CD4-positive, alpha-beta T cell treated with Interleukin-4 for 1 hour (primary cell): ENCODE data around the gene TP53I13.

Experiments used
- DNase-seq, 2 donors: peaks; one replicate each; pipeline ENCODE4 v3.0.0-alpha.2; 2020 to 2022

Gene TP53I13

GRCh38 chr17:29582254-29582765 lies 13.8 kb downstream of the TP53I13 start:
- DNase-seq: no peak

- DNase-seq: no peak
Measured at GRCh38 chr17:29582772-29583171, 14.3 kb downstream of the TP53I13 start.

- DNase-seq: no peak
Measured at GRCh38 chr17:29583324-29584248, 15.1 kb downstream of the TP53I13 start.

GRCh38 chr17:29584452-29585079 lies 16.1 kb downstream of the TP53I13 start:
- no peak for DNase-seq

- peak; percentile 30 to 46 for DNase-seq
Measured at GRCh38 chr17:29585080-29585751, 16.7 kb downstream of the TP53I13 start.

- DNase-seq: no peak
Measured at GRCh38 chr17:29586676-29587469, 18.4 kb downstream of the TP53I13 start.

- no peak for DNase-seq
Measured at GRCh38 chr17:29587591-29587990, 19.1 kb downstream of the TP53I13 start.

GRCh38 chr17:29588017-29588561 lies 19.6 kb downstream of the TP53I13 start:
- DNase-seq: no peak

- peak; percentile 42 to 50 for DNase-seq
Measured at GRCh38 chr17:29588562-29589411, 20.3 kb downstream of the TP53I13 start.

GRCh38 chr17:29589524-29590410 lies 21.3 kb downstream of the TP53I13 start, which contains the start of gene GIT1:
Gene GIT1, minus strand, starts transcription at chr17:29589648. Its CDS starts 270 bp downstream, at chr17:29589378.
- peak; percentile 82 to 85 for DNase-seq

GRCh38 chr17:29590411-29591145 lies 22.1 kb downstream of the TP53I13 start:
- DNase-seq: peak in 1 of 2 donors; percentile 31

GRCh38 chr17:29591146-29591736 lies 22.7 kb downstream of the TP53I13 start:
- no peak for DNase-seq

- peak; percentile 75 to 81 for DNase-seq
Measured at GRCh38 chr17:29591737-29592608, 23.5 kb downstream of the TP53I13 start.

- peak in 1 of 2 donors; percentile 44 for DNase-seq
Measured at GRCh38 chr17:29592850-29593551, 24.5 kb downstream of the TP53I13 start, which contains the start of gene ANKRD13B. Gene ANKRD13B, plus strand, starts transcription at chr17:29593132. Its CDS starts 490 bp downstream, at chr17:29593622.

GRCh38 chr17:29593591-29594518 lies 25.4 kb downstream of the TP53I13 start:
- no peak for DNase-seq
